IMR-90 (cell line): Measurements from ENCODE around the gene SLFN12L. TPM values are rescaled to one million over a fixed set of nuclear protein-coding genes. Genes with fewer than 3 reads are reported as not detected.

Source experiments
- ATAC-seq: fragments of 200-7000 bp; cut with Tn5 transposase; 2 replicates; pipeline ENCODE4 v1.9.1; 2020; ENCODE audit warnings: low read depth, mild to moderate bottlenecking, moderate library complexity
- BruUV-seq: library from RNA; stranded (reverse); fragments of 400-500 nt; replicated peaks from 2 replicates; lab custom pipeline; 2021; lab: Mats Ljungman, UMichigan
- CTCF ChIA-PET: fragments of 300-600 bp; formaldehyde crosslinking; extraction: SDS; loops from one replicate; lab custom pipeline; 2021; ENCODE audit warnings: antibody characterized with exemption; lab: Yijun Ruan, JAX
- POLR2A ChIA-PET: fragments of 300-600 bp; sonication (Branson Sonifier 250); formaldehyde crosslinking; loops from one replicate; lab custom pipeline; 2022; ENCODE audit warnings: antibody characterized with exemption; ENCODE audit not compliant: unreplicated experiment; lab: Charles Lee
- DNase-seq: peaks from one replicate; pipeline ENCODE4 v3.0.0; 2013
- H2AFZ ChIP-seq: replicated peaks from 2 replicates; pipeline ENCODE3; 2013; ENCODE audit warnings: low read length, mild to moderate bottlenecking; ENCODE audit not compliant: poor library complexity
- H2AK5ac ChIP-seq: 2 replicates; pipeline ENCODE4 v1.6.1; 2013; ENCODE audit warnings: low read depth, low read length, inconsistent platforms
- H2AK9ac ChIP-seq: replicated peaks from 2 replicates; pipeline ENCODE3; 2013; ENCODE audit warnings: mild to moderate bottlenecking, low read depth, low read length, moderate library complexity; ENCODE audit not compliant: poor library complexity
- H2BK120ac ChIP-seq: 2 replicates; pipeline ENCODE4 v1.6.1; 2013; ENCODE audit warnings: low read depth, low read length, inconsistent platforms
- H2BK15ac ChIP-seq: 3 replicates; pipeline ENCODE4 v1.6.1; 2013; ENCODE audit warnings: low read depth, low read length, inconsistent platforms
- H2BK20ac ChIP-seq: 2 replicates; pipeline ENCODE4 v1.6.1; 2013; ENCODE audit warnings: low read depth, mild to moderate bottlenecking, inconsistent platforms, low read length, moderate library complexity
- H2BK5ac ChIP-seq: 2 replicates; pipeline ENCODE4 v1.6.1; 2013; ENCODE audit warnings: mild to moderate bottlenecking, low read depth, low read length, inconsistent platforms; ENCODE audit not compliant: poor library complexity, severe bottlenecking
- H3K14ac ChIP-seq: replicated peaks from 2 replicates; pipeline ENCODE4 v1.6.1; 2013; ENCODE audit warnings: low read depth, low read length, inconsistent platforms
- H3K18ac ChIP-seq: 2 replicates; pipeline ENCODE4 v1.6.1; 2013; ENCODE audit warnings: low read depth, low read length, control low read depth
- H3K23ac ChIP-seq: 2 replicates; pipeline ENCODE4 v1.6.1; 2013; ENCODE audit warnings: low read depth, low read length, inconsistent platforms
- H3K27ac ChIP-seq: 2 replicates; pipeline ENCODE4 v1.5.1; 2013; ENCODE audit warnings: mild to moderate bottlenecking, control low read depth, low read length; ENCODE audit not compliant: insufficient read depth
- H3K27me3 ChIP-seq: 2 replicates; pipeline ENCODE4 v1.6.1; 2013; ENCODE audit warnings: low read length; ENCODE audit not compliant: control insufficient read depth, insufficient read depth
- H3K36me3 ChIP-seq: 2 replicates; pipeline ENCODE4 v1.6.1; 2013; ENCODE audit warnings: low read length, mixed read lengths; ENCODE audit not compliant: control insufficient read depth, insufficient read depth
- H3K4ac ChIP-seq: 2 replicates; pipeline ENCODE4 v1.6.1; 2013; ENCODE audit warnings: low read depth, low read length, inconsistent platforms
- H3K4me1 ChIP-seq: 2 replicates; pipeline ENCODE4 v1.6.1; 2013; ENCODE audit warnings: low read length, mixed read lengths; ENCODE audit not compliant: control insufficient read depth, insufficient read depth
- H3K4me2 ChIP-seq: 2 replicates; pipeline ENCODE4 v1.6.1; 2013; ENCODE audit warnings: low read depth, mild to moderate bottlenecking, control low read depth, low read length, moderate library complexity
- H3K4me3 ChIP-seq: 2 replicates; pipeline ENCODE4 v1.5.1; 2013; ENCODE audit warnings: low read depth, mild to moderate bottlenecking, control low read depth, low read length, moderate library complexity; ENCODE audit not compliant: insufficient read depth
- H3K56ac ChIP-seq: 2 replicates; pipeline ENCODE4 v1.6.1; 2013; ENCODE audit warnings: low read length, inconsistent platforms; ENCODE audit not compliant: insufficient read depth; ENCODE audit errors: extremely low read depth
- H3K79me1 ChIP-seq, 2 experiments: 2 replicates each; pipeline ENCODE4 v1.6.1; 2013; ENCODE audit warnings: low read length in 2 of 2, inconsistent platforms in 1 of 2, low read depth in 1 of 2
- H3K9ac ChIP-seq: 2 replicates; pipeline ENCODE4 v1.6.1; 2013; ENCODE audit warnings: low read depth, low read length, control low read depth
- H3K9me1 ChIP-seq: 2 replicates; pipeline ENCODE4 v1.6.1; 2013; ENCODE audit warnings: low read length, inconsistent platforms; ENCODE audit not compliant: insufficient read depth
- H3K9me3 ChIP-seq: 2 replicates; pipeline ENCODE4 v1.6.1; 2013; ENCODE audit warnings: low read length; ENCODE audit not compliant: control insufficient read depth, insufficient read depth
- H4K20me1 ChIP-seq: 2 replicates; pipeline ENCODE4 v1.6.1; 2013; ENCODE audit warnings: low read length, inconsistent platforms; ENCODE audit not compliant: insufficient read depth
- H4K5ac ChIP-seq: 2 replicates; pipeline ENCODE4 v1.6.1; 2013; ENCODE audit warnings: mild to moderate bottlenecking, low read depth, low read length, control low read depth
- H4K8ac ChIP-seq, 2 experiments: 2 replicates each; pipeline ENCODE4 v1.6.1; 2013; ENCODE audit warnings: low read depth in 2 of 2, low read length in 2 of 2, control low read depth in 1 of 2, inconsistent platforms in 1 of 2
- H4K91ac ChIP-seq: 2 replicates; pipeline ENCODE4 v1.6.1; 2013; ENCODE audit warnings: low read depth, low read length, inconsistent platforms; ENCODE audit not compliant: insufficient read depth
- MAFK ChIP-seq: IDR thresholded peaks from 2 replicates; pipeline ENCODE4 v1.6.1; 2012; ENCODE audit warnings: low read depth, low read length, improper control_type of control experiment
- MXI1 ChIP-seq: IDR thresholded peaks from 2 replicates; pipeline ENCODE4 v1.6.1; 2012; ENCODE audit warnings: low read depth, mild to moderate bottlenecking, low read length, moderate library complexity, borderline replicate concordance
- WGBS, 2 experiments: methylation state at CpG; one replicate each; pipeline versions ENCODE4 v1.1.5 to v1.1.7; 2013; ENCODE audit warnings: missing lambda C conversion rate in 2 of 2; ENCODE audit not compliant: insufficient read length in 1 of 2; ENCODE audit errors: extremely low coverage in 2 of 2; 5-methylcytosine and 5-hydroxymethylcytosine counted together
- dilution Hi-C: fragments of 300-500 bp; cut with HindIII; formaldehyde crosslinking; loops from one replicate; pipeline ENCODE4 v1.14.3; 2018; ENCODE audit warnings: low sequenced_read_pairs; ENCODE audit not compliant: unreplicated experiment
- in situ Hi-C: fragments of 300-500 bp; cut with MboI; formaldehyde crosslinking; loops from 3 replicates; pipeline ENCODE4 v1.14.3; 2019; ENCODE audit warnings: low sequenced_read_pairs, inconsistent platforms, mixed read lengths
- intact Hi-C: fragments of 100-400 bp; cut with micrococcal nuclease; formaldehyde crosslinking; loops from 2 replicates; pipeline ENCODE4 v1.10.0; 2022
- polyA plus RNA-seq, 3 experiments: library from polyadenylated mRNA; depleted of rRNA; stranded (reverse); fragments of >200 nt; gene quantifications; 2 replicates each; pipeline ENCODE4 v1.2.3, GENCODE V29; 2012; ENCODE audit warnings: low replicate concordance in 1 of 3
- total RNA-seq: library from RNA; depleted of rRNA; stranded (reverse); fragments of >200 nt; gene quantifications from 2 replicates; pipeline ENCODE4 v1.2.3, GENCODE V29; 2012

Gene SLFN12L
- total and polyA plus RNA-seq, 2 of the 4 experiments (the other 2 are of a cell fraction), result 0.18 TPM; not detected in 1

- Histone ChIP-seq H3K27me3 (peaks cover 28% of the 10 kb centered on the region), H2BK20ac (no peak overlapping the region), H3K14ac (no peak overlapping the region), H3K4me2 (no peak overlapping the region), H2AK5ac (no peak overlapping the region), H2BK5ac (no peak overlapping the region), H3K23ac (no peak overlapping the region), H2AK9ac (no peak overlapping the region), H2BK15ac (no peak overlapping the region), H3K56ac (no peak overlapping the region), H4K5ac (no peak overlapping the region), H3K4me3 (no peak overlapping the region), H3K4me1 (no peaks in the 10 kb centered on the region), H3K27ac (no peak overlapping the region), H4K8ac (no peak overlapping the region), H3K9me1 (no peaks in the 10 kb centered on the region), H2BK120ac (no peak overlapping the region), H3K9ac (no peak overlapping the region), H3K36me3 (no peaks in the 10 kb centered on the region), H3K9me3 (no peaks in the 10 kb centered on the region), H3K79me1 (no peaks in the 10 kb centered on the region), H3K18ac (no peak overlapping the region), H2AFZ (no peak overlapping the region), H4K20me1 (no peaks in the 10 kb centered on the region), H3K4ac (no peak overlapping the region), H4K91ac (no peak overlapping the region)
- CTCF ChIA-PET, result no interaction called here
- no CpG with 5 or more reads among the region's 4 CpGs for WGBS, 2 experiments
- DNase-seq (no peak), ATAC-seq (no peak)
- dilution Hi-C loops, result no loop called here
- in situ Hi-C loops, result no loop called here
- POLR2A ChIA-PET, result no interaction called here
- no TSS peak for BruUV-seq
- TF ChIP-seq MXI1, result no peak
- peak; percentile 71 for TF ChIP-seq MAFK
- intact Hi-C loops, result loop anchor here (1.0 kb wide), 1 partner anchor 88 kb away; no protein-coding TSS in a partner anchor
Observed at GRCh38 chr17:35553310-35553709, 15.8 kb upstream of the SLFN12L start.
